ENCODE data around the gene CALM1. TPM values are rescaled to one million over a fixed set of nuclear protein-coding genes. Genes with fewer than 3 reads are reported as not detected.

CALM1 gene
- total RNA-seq, 1 donor = 227 TPM

DNA sequence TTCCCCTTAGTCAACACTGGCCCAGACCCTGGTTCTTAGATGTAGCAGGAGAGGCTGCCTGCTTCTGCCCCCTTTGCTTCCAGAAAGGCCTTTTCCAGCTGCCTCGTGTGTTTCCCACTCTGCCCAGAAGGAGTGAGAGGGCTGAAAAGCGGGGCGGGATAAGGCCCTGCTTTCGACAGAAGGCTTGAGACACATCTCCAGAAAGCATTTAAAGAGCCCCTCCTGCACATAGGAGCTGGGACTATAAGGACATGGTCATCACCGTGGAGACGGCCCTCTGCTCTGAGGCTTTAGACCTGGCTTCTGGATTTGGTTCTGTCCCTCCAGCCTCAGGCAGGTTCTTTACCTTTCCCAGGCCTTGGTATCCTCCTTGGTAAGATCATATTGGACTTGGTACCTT lies 11.9 kb downstream of the CALM1 start:
- Histone ChIP-seq H2AFZ (ENCODE audit: low read length) (no peak overlapping the region), H3K4me1 (ENCODE audit: insufficient read depth, low read length) (peaks cover 17% of the 10 kb centered on the region), H3K27me3 (ENCODE audit: insufficient read depth, low read length) (no peaks in the 10 kb centered on the region), H3K79me2 (ENCODE audit: insufficient read depth, low read length) (peaks cover 6% of the 10 kb centered on the region), H4K20me1 (ENCODE audit: insufficient read depth, low read length) (no peaks in the 10 kb centered on the region), H3K9me3 (ENCODE audit: low read depth, low read length) (no peaks in the 10 kb centered on the region), H3K4me2 (ENCODE audit: insufficient read depth, low read length) (peak overlapping the region; percentile 39), H3K36me3 (ENCODE audit: insufficient read depth, low read length) (peaks cover 28% of the 10 kb centered on the region), H3K4me3 (ENCODE audit: insufficient read depth, low read length) (no peak overlapping the region), H3K27ac (ENCODE audit: low read depth, low read length) (peak overlapping the region; percentile 79)
- no peak for DNase-seq (ENCODE audit: insufficient read length, low spot score, missing footprints)
- no peak for TF ChIP-seq CTCF (IDR thresholded peaks at IDR 0.05; ENCODE audit: extremely low read depth, low read depth, low read length)

GRCh38 chr14:90409209-90409730 lies 12.4 kb downstream of the CALM1 start:
- no peak overlapping the region for H2AFZ ChIP-seq (ENCODE audit: low read length)
- H3K4me1 ChIP-seq (ENCODE audit: insufficient read depth, low read length) = peaks cover 17% of the 10 kb centered on the region
- no peak overlapping the region for H3K4me3 ChIP-seq (ENCODE audit: insufficient read depth, low read length)
- peak; percentile 94 for DNase-seq (ENCODE audit: insufficient read length, low spot score, missing footprints)
- peaks cover 22% of the 10 kb centered on the region for H3K36me3 ChIP-seq (ENCODE audit: insufficient read depth, low read length)
- no peak for TF ChIP-seq CTCF (IDR thresholded peaks at IDR 0.05; ENCODE audit: extremely low read depth, low read depth, low read length)
- no peaks in the 10 kb centered on the region for H3K9me3 ChIP-seq (ENCODE audit: low read depth, low read length)
- peak overlapping the region; percentile 39 for H3K4me2 ChIP-seq (ENCODE audit: insufficient read depth, low read length)
- H3K79me2 ChIP-seq (ENCODE audit: insufficient read depth, low read length) = peaks cover 2% of the 10 kb centered on the region
- no peaks in the 10 kb centered on the region for H4K20me1 ChIP-seq (ENCODE audit: insufficient read depth, low read length)
- H3K27ac ChIP-seq (ENCODE audit: low read depth, low read length) = peak overlapping the region; percentile 79
- H3K27me3 ChIP-seq (ENCODE audit: insufficient read depth, low read length) = no peaks in the 10 kb centered on the region

DNA sequence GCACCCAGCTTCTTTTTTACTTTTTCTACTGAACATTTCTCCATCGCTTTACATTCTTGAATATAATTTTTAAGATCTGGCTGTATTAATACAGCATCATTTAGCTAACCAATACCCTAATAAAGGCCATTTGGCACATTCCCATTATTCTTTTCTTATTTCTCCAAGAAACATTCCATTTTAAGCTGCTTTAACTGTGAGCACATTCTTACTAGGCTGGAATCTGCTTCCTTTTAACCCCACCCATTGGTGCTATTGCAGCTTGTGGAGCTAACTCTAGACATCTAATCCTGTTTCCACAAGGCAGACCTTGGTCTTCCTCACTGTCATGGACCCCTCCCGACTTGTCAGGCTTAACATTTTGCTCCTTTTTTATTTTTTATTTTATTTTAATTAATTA lies 15.2 kb downstream of the CALM1 start:
- H3K9me3 ChIP-seq (ENCODE audit: low read depth, low read length) = no peaks in the 10 kb centered on the region
- no peak for TF ChIP-seq CTCF (IDR thresholded peaks at IDR 0.05; ENCODE audit: extremely low read depth, low read depth, low read length)
- H3K79me2 ChIP-seq (ENCODE audit: insufficient read depth, low read length) = no peaks in the 10 kb centered on the region
- H3K4me1 ChIP-seq (ENCODE audit: insufficient read depth, low read length) = peaks cover 17% of the 10 kb centered on the region
- no peak overlapping the region for H3K4me2 ChIP-seq (ENCODE audit: insufficient read depth, low read length)
- H3K36me3 ChIP-seq (ENCODE audit: insufficient read depth, low read length) = peaks cover 5% of the 10 kb centered on the region
- no peak overlapping the region for H3K27ac ChIP-seq (ENCODE audit: low read depth, low read length)
- no peak for DNase-seq (ENCODE audit: insufficient read length, low spot score, missing footprints)
- no peaks in the 10 kb centered on the region for H3K27me3 ChIP-seq (ENCODE audit: insufficient read depth, low read length)
- no peak overlapping the region for H2AFZ ChIP-seq (ENCODE audit: low read length)
- no peaks in the 10 kb centered on the region for H4K20me1 ChIP-seq (ENCODE audit: insufficient read depth, low read length)
- no peak overlapping the region for H3K4me3 ChIP-seq (ENCODE audit: insufficient read depth, low read length)

GRCh38 chr14:90416720-90417119 lies 19.9 kb downstream of the CALM1 start:
- peak overlapping the region; percentile 20 for H2AFZ ChIP-seq (ENCODE audit: low read length)
- H3K4me2 ChIP-seq (ENCODE audit: insufficient read depth, low read length) = peak overlapping the region; percentile 11

More at GRCh38 chr14:90416720-90417119, 19.9 kb downstream of the CALM1 start:
- H3K27me3 ChIP-seq (ENCODE audit: insufficient read depth, low read length) = no peaks in the 10 kb centered on the region
- no peak for TF ChIP-seq CTCF (IDR thresholded peaks at IDR 0.05; ENCODE audit: extremely low read depth, low read depth, low read length)
- no peak overlapping the region for H3K27ac ChIP-seq (ENCODE audit: low read depth, low read length)
- no peak for DNase-seq (ENCODE audit: insufficient read length, low spot score, missing footprints)
- no peak overlapping the region for H3K4me3 ChIP-seq (ENCODE audit: insufficient read depth, low read length)
- H3K4me1 ChIP-seq (ENCODE audit: insufficient read depth, low read length) = peaks cover 9% of the 10 kb centered on the region
- no peaks in the 10 kb centered on the region for H3K36me3 ChIP-seq (ENCODE audit: insufficient read depth, low read length)
- no peaks in the 10 kb centered on the region for H3K9me3 ChIP-seq (ENCODE audit: low read depth, low read length)
- H3K79me2 ChIP-seq (ENCODE audit: insufficient read depth, low read length) = no peaks in the 10 kb centered on the region
- no peaks in the 10 kb centered on the region for H4K20me1 ChIP-seq (ENCODE audit: insufficient read depth, low read length)

All from osteoblast (primary cell).